Activated T-helper 2 cell treated with anti-CD3 and anti-CD28 coated beads, Interferon-gamma antibody, Interleukin-2, Interleukin-4, amounts not matched to agents 10 μg/mL and 5 μg/mL and 100 μg/mL, durations not matched to agents 14 hours and 24 hours and 36 hours (primary cell): ENCODE data around the gene CHST4. TPM values are rescaled to one million over a fixed set of nuclear protein-coding genes. Genes with fewer than 3 reads are reported as not detected.

ENCODE experiments used
- DNase-seq: peaks from one replicate; pipeline ENCODE4 v3.0.0; 2021; ENCODE audit warnings: low spot score
- H3K27ac Mint-ChIP-seq: one replicate; pipeline ENCODE4 v1.8.0; 2021; ENCODE audit warnings: mixed read lengths
- H3K27me3 Mint-ChIP-seq: one replicate; pipeline ENCODE4 v1.8.0; 2021; ENCODE audit warnings: low read depth, mixed read lengths
- H3K36me3 Mint-ChIP-seq: one replicate; pipeline ENCODE4 v1.8.0; 2021; ENCODE audit warnings: low read depth, mixed read lengths
- H3K4me1 Mint-ChIP-seq: one replicate; pipeline ENCODE4 v1.8.0; 2021; ENCODE audit warnings: low read depth, mixed read lengths
- H3K4me3 Mint-ChIP-seq: one replicate; pipeline ENCODE4 v1.8.0; 2021; ENCODE audit warnings: low read depth, mild to moderate bottlenecking, moderate library complexity, mixed read lengths
- H3K9me3 Mint-ChIP-seq: one replicate; pipeline ENCODE4 v1.8.0; 2021; ENCODE audit warnings: mixed read lengths
- intact Hi-C: fragments of 100-400 bp; cut with micrococcal nuclease; formaldehyde crosslinking; loops from one replicate; pipeline ENCODE4 v1.15.1; 2023
- total RNA-seq: library from RNA; stranded (reverse); gene quantifications from 2 replicates; pipeline ENCODE4 v1.2.3, GENCODE V29; 2022

The CHST4 gene
- total RNA-seq, result 0.09 TPM in 1 of 2 replicates, not detected in the other

DNA sequence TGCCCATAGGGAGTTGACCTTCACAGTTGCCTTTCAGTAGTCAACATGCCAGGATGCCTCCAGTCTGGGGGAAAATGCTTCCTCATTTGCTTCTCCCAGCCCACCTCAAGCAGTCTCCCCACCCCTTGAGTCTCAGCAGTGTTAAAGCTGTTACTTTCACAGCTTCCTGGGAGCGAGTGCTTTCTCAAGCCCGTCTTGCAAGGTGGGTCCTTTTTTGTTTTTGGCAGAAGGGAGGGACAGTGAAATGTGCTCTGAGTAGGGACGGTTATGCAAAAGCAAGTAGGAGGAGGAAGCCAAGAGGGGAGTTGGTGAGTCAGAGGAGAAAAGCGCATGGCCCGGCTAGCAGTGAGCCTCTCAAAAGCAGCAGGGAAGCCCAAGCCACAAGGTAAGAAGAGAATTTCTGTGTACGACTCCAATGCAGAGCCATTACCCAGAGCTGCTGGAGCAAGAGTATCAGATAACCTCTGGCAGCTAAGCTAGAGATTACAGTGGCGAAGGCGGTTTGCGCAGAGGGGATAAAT lies at the start of gene CHST4:
Gene CHST4, plus strand, starts transcription at position 316 of the 521 bp plus-strand sequence. CDS start 10,252 bp downstream, outside the sequence.
- intact Hi-C loops, result no loop called here
- Mint-ChIP-seq H3K27me3 (peaks cover 9% of the 10 kb centered on the region), H3K36me3 (no peaks in the 10 kb centered on the region), H3K9me3 (no peaks in the 10 kb centered on the region), H3K4me1 (peaks cover 3% of the 10 kb centered on the region), H3K4me3 (no peak within 1 kb of the TSS), H3K27ac (no peak within 1 kb of the TSS)
- no peak for DNase-seq

DNA sequence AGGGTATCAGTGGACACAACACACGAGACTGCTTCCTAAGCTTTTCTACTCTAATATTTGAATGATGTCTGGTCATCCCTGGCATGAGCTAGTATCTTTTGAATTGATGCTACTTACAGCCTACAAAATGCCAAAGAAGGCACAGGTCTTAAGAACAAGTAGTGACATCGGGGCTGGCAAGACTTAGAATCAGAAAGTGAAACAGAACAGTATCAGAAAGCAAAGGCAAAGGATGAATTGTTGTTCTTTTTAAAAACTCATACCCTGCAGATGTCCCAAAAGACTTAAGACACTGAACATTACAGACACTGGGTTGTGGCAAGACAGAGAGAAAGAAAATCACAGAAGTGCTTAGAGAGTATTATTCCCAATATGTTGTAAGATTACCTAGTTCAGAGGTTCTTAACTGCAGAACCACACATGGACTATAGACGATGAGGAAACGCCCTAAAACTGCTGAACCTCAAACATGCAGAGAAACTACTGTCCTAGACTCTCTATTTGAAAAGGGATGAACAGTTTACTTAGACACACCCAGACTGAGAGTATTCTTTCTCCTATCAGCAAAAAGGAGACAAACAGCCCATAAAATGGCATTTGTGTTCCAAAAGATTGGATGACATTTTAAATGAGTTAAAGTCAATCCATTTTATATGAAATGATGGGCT lies 49.6 kb upstream of the CHST4 start:
- H3K27me3 Mint-ChIP-seq, result no peaks in the 10 kb centered on the region
- no peaks in the 10 kb centered on the region for H3K36me3 Mint-ChIP-seq
- intact Hi-C loops, result no loop called here
- no peak for DNase-seq
- H3K4me1 Mint-ChIP-seq, result peaks cover 3% of the 10 kb centered on the region
- no peak overlapping the region for H3K27ac Mint-ChIP-seq
- H3K4me3 Mint-ChIP-seq, result no peak overlapping the region
- H3K9me3 Mint-ChIP-seq, result no peaks in the 10 kb centered on the region

DNA sequence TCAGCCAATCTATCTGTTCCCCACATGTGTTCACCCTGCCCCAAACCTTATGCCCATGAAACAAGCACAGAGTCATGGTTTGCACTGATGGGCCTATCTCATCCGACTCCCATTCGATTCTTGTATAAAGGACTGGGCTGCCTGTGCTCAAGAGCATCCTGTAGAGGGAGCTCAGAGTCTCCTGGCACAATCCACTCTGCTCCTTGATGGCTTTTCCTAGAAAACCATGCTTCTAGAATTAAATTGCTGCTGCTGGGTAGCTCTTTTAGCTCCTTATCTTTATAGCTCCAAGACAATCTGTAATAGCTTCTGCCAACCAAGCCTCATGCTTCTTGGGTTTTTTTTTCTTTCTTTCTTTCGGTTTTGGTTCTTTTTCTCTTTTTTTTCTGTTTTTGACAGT lies 46.8 kb upstream of the CHST4 start:
- no peaks in the 10 kb centered on the region for H3K27me3 Mint-ChIP-seq
- H3K4me3 Mint-ChIP-seq, result no peak overlapping the region
- peaks cover 12% of the 10 kb centered on the region for H3K4me1 Mint-ChIP-seq
- H3K9me3 Mint-ChIP-seq, result no peaks in the 10 kb centered on the region
- intact Hi-C loops, result no loop called here
- no peaks in the 10 kb centered on the region for H3K36me3 Mint-ChIP-seq
- no peak for DNase-seq
- no peak overlapping the region for H3K27ac Mint-ChIP-seq

DNA sequence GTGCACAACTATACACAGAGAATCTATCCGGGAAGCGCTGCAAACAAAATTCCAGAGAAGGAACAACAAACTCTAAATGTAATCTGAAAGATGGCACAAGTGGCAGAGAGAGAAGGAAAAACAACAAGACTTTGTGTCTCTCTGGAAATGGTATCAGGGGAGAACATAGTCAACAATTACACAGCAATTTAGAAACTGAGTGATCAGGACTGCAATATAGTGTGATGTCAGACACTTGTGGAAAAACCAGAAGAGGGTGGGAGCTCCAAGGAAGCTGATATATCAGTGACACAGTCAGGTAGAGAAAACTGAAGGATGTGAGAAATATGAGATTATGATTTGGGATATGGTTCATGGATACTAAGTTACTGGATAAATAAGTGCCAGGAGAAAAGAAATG lies 45.3 kb upstream of the CHST4 start:
- intact Hi-C loops, result no loop called here
- no peak for DNase-seq
- no peak overlapping the region for H3K27ac Mint-ChIP-seq
- no peaks in the 10 kb centered on the region for H3K9me3 Mint-ChIP-seq
- H3K4me1 Mint-ChIP-seq, result peaks cover 17% of the 10 kb centered on the region
- no peaks in the 10 kb centered on the region for H3K27me3 Mint-ChIP-seq
- no peaks in the 10 kb centered on the region for H3K36me3 Mint-ChIP-seq
- no peak overlapping the region for H3K4me3 Mint-ChIP-seq

DNA sequence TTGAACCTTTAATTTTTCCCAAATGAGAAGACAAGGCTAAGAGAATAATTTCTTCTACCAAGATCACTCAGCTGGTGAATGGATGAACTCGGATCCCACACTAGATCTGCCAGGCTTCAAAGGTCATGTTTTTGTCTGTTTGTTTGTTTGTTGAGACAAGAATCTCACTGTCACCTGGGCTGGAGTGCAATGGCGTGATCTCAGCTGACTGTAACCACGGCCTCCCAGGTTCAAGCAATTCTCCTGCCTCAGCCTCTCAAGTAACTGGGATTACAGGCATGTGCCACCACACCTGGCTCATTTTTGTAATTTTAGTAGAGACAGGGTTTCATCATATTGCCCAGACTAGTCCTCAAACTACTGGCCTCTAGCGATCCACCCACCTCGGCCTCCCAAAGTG lies 43.7 kb upstream of the CHST4 start:
- no peak overlapping the region for H3K27ac Mint-ChIP-seq
- H3K4me1 Mint-ChIP-seq, result peaks cover 14% of the 10 kb centered on the region
- H3K4me3 Mint-ChIP-seq, result no peak overlapping the region
- DNase-seq, result no peak
- no peaks in the 10 kb centered on the region for H3K9me3 Mint-ChIP-seq
- intact Hi-C loops, result no loop called here
- no peaks in the 10 kb centered on the region for H3K36me3 Mint-ChIP-seq
- H3K27me3 Mint-ChIP-seq, result no peaks in the 10 kb centered on the region

DNA sequence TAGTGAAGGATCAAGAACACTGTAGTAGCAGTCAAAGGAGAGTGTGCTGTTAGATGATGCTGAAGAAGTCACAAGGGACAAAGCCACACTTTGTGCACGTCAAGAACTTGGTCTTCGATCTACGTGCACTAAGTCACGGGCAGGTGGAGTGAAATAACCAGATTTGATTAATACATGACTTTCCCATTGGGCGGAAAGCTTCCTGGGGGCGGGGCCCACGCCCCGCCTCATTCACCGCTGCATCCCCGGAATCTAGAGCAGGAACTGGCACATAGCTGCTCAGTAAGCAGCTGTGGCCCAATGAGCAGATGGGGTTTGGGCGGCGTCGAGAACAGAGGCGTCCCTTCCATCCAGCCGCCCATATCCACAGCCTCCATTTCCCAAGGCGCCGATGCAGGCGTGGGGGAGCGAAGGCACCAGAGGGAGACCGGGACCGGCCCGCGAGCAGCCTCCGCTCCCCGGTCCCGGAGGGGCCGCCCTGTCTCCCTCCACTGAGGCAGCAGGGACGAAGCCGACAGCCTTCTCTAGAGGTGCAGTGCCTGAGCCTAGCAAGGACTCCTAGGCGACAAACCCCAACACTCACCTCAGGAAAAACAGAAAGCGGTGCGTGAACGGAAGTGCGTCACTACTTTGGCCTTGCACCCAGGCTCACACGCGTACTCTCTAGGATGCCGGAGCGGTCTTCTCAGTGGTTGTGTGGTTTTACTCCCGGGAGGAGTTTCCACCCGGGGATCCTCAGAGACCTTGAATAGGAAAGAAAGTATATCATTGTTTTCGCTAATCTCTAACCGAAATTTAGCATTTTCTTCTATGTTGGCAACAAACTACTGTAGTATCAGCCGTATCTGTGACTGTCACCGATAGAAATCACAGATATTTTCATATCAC lies 42.0 kb upstream of the CHST4 start:
- peak; percentile 72 for DNase-seq
- Mint-ChIP-seq H3K27me3 (no peaks in the 10 kb centered on the region), H3K9me3 (no peaks in the 10 kb centered on the region), H3K4me3 (peak overlapping the region; percentile 84), H3K36me3 (no peaks in the 10 kb centered on the region), H3K4me1 (peaks cover 14% of the 10 kb centered on the region), H3K27ac (peak overlapping the region; percentile 23)
- intact Hi-C loops, result loop anchor here (1.0 kb wide), 1 partner anchor 22 kb away; the partner anchor contains the start of gene ZNF23

DNA sequence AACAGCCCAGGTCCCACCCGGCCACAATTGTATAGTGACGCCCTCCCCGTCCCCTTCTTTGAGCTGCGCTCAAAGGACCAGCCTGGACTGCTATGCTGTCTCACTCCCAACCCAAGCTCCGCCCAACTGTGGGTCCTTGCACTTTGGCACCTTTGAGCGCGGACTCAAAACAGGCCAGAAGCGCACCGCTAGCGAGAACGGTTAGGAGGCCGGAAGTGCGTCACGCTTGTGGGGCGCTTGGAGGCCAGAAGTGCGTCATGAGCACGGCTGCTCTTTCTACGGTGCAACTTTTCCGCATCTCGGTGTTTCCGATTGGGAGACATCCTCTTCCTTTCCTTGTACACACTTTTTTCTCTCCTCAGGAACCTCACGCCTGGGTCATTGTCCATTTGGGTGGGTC lies 37.1 kb upstream of the CHST4 start, which contains the start of gene ZNF19:
Gene ZNF19, minus strand, starts transcription at position 203 of the 400 bp plus-strand sequence. CDS start 7,210 bp downstream, outside the sequence.
- Mint-ChIP-seq H3K4me1 (peaks cover 6% of the 10 kb centered on the region), H3K27me3 (peaks cover 6% of the 10 kb centered on the region), H3K36me3 (no peaks in the 10 kb centered on the region), H3K4me3 (no peak within 1 kb of the TSS), H3K9me3 (no peaks in the 10 kb centered on the region), H3K27ac (no peak within 1 kb of the TSS)
- intact Hi-C loops, result no loop called here
- no peak for DNase-seq

DNA sequence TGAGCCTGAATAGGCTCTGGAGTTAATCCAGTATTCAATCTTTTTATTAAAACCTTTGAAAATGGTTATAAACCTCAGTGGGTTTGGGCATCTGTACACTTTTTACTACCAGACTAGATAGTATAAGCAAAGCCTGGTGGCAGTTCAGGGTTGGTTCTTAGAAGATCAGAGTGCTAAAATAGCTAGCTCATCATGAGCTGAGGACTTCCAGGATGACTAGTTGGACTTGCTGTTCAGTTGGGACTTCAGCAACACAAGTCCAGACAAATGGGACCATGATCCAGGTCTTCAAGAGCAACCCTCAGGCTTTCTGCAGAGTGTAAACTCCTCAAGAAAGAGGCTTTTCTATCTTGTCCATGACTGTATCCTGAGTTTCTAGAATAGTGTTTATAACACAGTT lies 35.9 kb upstream of the CHST4 start:
- intact Hi-C loops, result no loop called here
- Mint-ChIP-seq H3K27me3 (peaks cover 6% of the 10 kb centered on the region), H3K4me1 (no peaks in the 10 kb centered on the region), H3K36me3 (no peaks in the 10 kb centered on the region), H3K27ac (no peak overlapping the region), H3K9me3 (no peaks in the 10 kb centered on the region), H3K4me3 (no peak overlapping the region)
- no peak for DNase-seq

DNA sequence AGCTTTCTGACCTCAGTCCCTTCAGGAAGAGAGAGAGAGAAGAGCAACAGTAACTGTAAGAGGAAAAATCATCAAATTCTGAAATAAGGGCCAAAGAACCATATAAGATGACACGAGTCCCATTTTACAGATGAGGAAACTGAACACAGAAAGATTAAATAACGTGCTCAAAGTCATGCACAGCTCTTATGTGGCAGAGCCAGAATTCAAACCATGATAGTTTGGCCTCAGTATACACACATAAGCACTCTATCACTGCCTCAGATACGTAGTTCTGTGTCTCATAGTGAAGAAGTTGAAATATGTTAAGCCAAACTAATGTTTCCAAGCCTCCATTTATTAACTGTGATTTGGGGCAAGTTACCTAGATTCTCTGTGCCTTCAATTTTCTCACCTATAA lies 35.2 kb upstream of the CHST4 start:
- no peaks in the 10 kb centered on the region for H3K9me3 Mint-ChIP-seq
- DNase-seq, result no peak
- H3K27me3 Mint-ChIP-seq, result peaks cover 6% of the 10 kb centered on the region
- H3K36me3 Mint-ChIP-seq, result no peaks in the 10 kb centered on the region
- no peaks in the 10 kb centered on the region for H3K4me1 Mint-ChIP-seq
- no peak overlapping the region for H3K27ac Mint-ChIP-seq
- intact Hi-C loops, result no loop called here
- H3K4me3 Mint-ChIP-seq, result no peak overlapping the region

DNA sequence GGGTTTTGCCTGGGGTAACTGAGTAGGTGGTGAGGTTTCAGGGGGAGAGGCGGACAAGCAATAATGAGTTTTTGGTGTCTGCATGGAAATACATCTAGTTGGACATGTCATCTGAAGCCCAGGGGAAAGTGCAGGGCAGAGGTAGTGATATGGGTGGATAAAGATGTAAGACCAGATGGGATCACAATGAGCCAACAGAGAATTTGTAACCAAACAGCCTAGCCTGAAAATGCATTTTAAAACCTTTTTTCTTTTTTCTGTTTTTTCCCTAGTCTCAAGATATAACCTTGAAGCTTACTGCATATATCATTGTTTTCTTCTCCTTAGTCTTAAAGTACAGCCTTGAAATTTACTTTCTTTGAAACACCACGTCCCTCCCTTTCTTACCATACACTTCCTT lies 33.4 kb upstream of the CHST4 start:
- H3K27me3 Mint-ChIP-seq, result peaks cover 6% of the 10 kb centered on the region
- intact Hi-C loops, result no loop called here
- H3K9me3 Mint-ChIP-seq, result no peaks in the 10 kb centered on the region
- DNase-seq, result no peak
- no peaks in the 10 kb centered on the region for H3K36me3 Mint-ChIP-seq
- no peaks in the 10 kb centered on the region for H3K4me1 Mint-ChIP-seq
- H3K27ac Mint-ChIP-seq, result no peak overlapping the region
- H3K4me3 Mint-ChIP-seq, result no peak overlapping the region

DNA sequence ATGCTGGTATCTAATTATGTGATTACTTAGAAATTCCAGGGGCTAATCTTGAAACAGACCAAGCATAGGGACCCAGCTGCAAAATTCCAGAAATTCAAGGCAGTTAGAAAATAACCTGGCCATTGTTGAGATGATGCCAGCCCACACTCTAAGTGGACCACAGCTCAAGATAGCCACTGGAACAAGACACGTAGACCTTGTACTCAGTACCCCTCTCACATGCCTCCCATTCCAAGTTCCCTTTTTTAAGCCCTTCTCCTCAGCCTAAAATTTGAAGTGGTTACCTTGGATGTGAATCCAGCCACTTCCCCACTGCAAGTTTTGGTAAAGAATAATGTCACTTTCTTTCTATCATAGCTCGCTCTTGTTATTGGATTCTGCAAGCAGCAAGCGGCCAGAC lies 33.0 kb upstream of the CHST4 start:
- H3K9me3 Mint-ChIP-seq, result no peaks in the 10 kb centered on the region
- H3K27me3 Mint-ChIP-seq, result peaks cover 6% of the 10 kb centered on the region
- H3K4me3 Mint-ChIP-seq, result no peak overlapping the region
- H3K27ac Mint-ChIP-seq, result no peak overlapping the region
- no peak for DNase-seq
- intact Hi-C loops, result no loop called here
- H3K4me1 Mint-ChIP-seq, result no peaks in the 10 kb centered on the region
- H3K36me3 Mint-ChIP-seq, result no peaks in the 10 kb centered on the region

DNA sequence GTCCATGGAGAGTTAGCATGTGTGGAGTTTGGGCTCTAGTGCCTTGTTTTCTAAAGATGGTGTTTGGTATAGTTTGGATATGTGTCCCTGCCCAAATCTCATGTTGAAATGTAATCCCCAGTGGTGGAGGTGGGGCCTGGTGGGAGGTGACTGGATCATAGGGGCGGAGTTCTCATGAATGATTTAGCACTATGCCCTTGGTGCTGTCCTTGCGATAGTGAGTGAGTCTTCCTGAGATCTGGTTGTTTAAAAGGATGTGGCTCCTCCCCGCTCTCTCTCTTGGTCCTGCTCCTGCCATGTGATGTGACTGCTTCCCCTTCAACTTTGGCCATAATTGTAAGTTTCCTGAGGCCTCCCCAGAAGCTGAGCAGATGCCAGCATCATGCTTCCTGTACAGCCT lies 28.2 kb upstream of the CHST4 start:
- Mint-ChIP-seq H3K4me3 (no peak overlapping the region), H3K36me3 (no peaks in the 10 kb centered on the region), H3K27ac (no peak overlapping the region), H3K27me3 (peaks cover 4% of the 10 kb centered on the region), H3K4me1 (no peaks in the 10 kb centered on the region), H3K9me3 (no peaks in the 10 kb centered on the region)
- DNase-seq, result no peak
- intact Hi-C loops, result loop anchor here (5.0 kb wide), 1 partner anchor 56 kb away; the partner anchor contains the start of gene TLE7
